K562 (cell line): Measurements from ENCODE around the gene FTL. TPM values are rescaled to one million over a fixed set of nuclear protein-coding genes. Genes with fewer than 3 reads are reported as not detected.

Source experiments
- CREM ChIP-seq: IDR thresholded peaks from 2 replicates; pipeline ENCODE4 v1.6.1; 2014; ENCODE audit warnings: antibody characterized with exemption, low read depth
- ETV5 ChIP-seq: sonication (generic); formaldehyde crosslinking; IDR thresholded peaks from 2 replicates; pipeline ENCODE4 v1.4.0; 2020; ENCODE audit warnings: low read depth, mild to moderate bottlenecking, missing genetic modification reagents
- ZBTB34 ChIP-seq: fragments of 250-450 bp; sonication (Bioruptor Pico); IDR thresholded peaks from 2 replicates; pipeline ENCODE4 v1.8.0; 2021; ENCODE audit warnings: mild to moderate bottlenecking, moderate library complexity
- ZNF655 ChIP-seq: fragments of 250-450 bp; sonication (Bioruptor Pico); IDR thresholded peaks from 2 replicates; pipeline ENCODE4 v1.5.0; 2021
- ZNF699 ChIP-seq: fragments of 250-450 bp; sonication (Bioruptor Pico); IDR thresholded peaks from 2 replicates; pipeline ENCODE4 v1.8.0; 2021; ENCODE audit warnings: mild to moderate bottlenecking, moderate library complexity; ENCODE audit not compliant: insufficient replicate concordance
- polyA plus RNA-seq, 8 experiments: library from polyadenylated mRNA; depleted of rRNA in 4 of 8; stranded (reverse) in 5 of 8; unstranded in 3 of 8; fragments of >200 nt; fragmentation: Nextera tagmentation in 2 of 8; fragmentation: Illumina TruSeq in 1 of 8; extraction: Ambion mirVana in 2 of 8; extraction: Trizol in 1 of 8; gene quantifications; 2 replicates each; pipeline versions ENCODE4 v1.2.1 to v1.2.3, GENCODE V29; 2011 to 2014; ENCODE audit warnings: inconsistent platforms in 1 of 8, missing spikeins in 1 of 8
- total RNA-seq, 7 experiments: library from RNA; depleted of rRNA in 6 of 7; stranded (reverse); fragments of >200 nt in 6 of 7; fragmentation: Illumina TruSeq in 2 of 7; extraction: Trizol in 2 of 7; gene quantifications; 2 replicates each; pipeline versions ENCODE4 v1.2.1 to v1.2.3, GENCODE V29; 2011 to 2021; ENCODE audit warnings: low replicate concordance in 1 of 7
- TF ChIP-seq, protein P1 (sequence below): fragments of 200-600 bp; sonication (generic); IDR thresholded peaks from one replicate; pipeline ENCODE4 v1.6.1; 2012; ENCODE audit warnings: mild to moderate bottlenecking, low read depth, low read length, inconsistent platforms

The FTL gene
- total and polyA plus RNA-seq, 9 of the 15 experiments (the other 6 are each of a cell fraction or from before 2014, with no cell fraction given): 1,231 to 27,415 (median 3,965) TPM

DNA sequence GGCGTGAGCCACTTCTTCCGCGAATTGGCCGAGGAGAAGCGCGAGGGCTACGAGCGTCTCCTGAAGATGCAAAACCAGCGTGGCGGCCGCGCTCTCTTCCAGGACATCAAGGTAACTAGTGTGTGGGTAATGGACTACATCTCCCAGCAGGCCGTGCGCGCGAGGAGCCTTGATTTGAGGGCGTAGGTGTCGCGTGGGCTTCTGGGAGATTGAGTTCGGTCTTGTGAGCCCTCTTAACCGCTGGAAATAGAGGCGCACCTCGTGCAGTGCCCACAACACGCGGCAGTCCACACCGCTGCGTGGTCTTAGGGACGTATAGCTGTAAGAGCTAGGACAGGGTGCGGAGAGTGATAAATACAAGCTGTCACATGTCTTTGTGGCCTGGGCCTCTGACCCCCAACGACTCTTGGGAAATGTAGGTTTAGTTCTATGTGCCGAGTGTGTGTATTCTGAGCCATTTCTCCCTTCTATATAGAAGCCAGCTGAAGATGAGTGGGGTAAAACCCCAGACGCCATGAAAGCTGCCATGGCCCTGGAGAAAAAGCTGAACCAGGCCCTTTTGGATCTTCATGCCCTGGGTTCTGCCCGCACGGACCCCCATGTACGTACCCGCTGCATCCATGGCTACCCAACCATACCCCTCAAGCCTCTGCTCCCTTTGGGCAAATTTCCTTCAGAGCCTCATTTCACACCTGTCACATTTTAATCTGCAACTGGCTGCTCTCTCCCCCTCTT lies 864 bp downstream of the FTL start (continued):
- TF ChIP-seq, protein P1, sequence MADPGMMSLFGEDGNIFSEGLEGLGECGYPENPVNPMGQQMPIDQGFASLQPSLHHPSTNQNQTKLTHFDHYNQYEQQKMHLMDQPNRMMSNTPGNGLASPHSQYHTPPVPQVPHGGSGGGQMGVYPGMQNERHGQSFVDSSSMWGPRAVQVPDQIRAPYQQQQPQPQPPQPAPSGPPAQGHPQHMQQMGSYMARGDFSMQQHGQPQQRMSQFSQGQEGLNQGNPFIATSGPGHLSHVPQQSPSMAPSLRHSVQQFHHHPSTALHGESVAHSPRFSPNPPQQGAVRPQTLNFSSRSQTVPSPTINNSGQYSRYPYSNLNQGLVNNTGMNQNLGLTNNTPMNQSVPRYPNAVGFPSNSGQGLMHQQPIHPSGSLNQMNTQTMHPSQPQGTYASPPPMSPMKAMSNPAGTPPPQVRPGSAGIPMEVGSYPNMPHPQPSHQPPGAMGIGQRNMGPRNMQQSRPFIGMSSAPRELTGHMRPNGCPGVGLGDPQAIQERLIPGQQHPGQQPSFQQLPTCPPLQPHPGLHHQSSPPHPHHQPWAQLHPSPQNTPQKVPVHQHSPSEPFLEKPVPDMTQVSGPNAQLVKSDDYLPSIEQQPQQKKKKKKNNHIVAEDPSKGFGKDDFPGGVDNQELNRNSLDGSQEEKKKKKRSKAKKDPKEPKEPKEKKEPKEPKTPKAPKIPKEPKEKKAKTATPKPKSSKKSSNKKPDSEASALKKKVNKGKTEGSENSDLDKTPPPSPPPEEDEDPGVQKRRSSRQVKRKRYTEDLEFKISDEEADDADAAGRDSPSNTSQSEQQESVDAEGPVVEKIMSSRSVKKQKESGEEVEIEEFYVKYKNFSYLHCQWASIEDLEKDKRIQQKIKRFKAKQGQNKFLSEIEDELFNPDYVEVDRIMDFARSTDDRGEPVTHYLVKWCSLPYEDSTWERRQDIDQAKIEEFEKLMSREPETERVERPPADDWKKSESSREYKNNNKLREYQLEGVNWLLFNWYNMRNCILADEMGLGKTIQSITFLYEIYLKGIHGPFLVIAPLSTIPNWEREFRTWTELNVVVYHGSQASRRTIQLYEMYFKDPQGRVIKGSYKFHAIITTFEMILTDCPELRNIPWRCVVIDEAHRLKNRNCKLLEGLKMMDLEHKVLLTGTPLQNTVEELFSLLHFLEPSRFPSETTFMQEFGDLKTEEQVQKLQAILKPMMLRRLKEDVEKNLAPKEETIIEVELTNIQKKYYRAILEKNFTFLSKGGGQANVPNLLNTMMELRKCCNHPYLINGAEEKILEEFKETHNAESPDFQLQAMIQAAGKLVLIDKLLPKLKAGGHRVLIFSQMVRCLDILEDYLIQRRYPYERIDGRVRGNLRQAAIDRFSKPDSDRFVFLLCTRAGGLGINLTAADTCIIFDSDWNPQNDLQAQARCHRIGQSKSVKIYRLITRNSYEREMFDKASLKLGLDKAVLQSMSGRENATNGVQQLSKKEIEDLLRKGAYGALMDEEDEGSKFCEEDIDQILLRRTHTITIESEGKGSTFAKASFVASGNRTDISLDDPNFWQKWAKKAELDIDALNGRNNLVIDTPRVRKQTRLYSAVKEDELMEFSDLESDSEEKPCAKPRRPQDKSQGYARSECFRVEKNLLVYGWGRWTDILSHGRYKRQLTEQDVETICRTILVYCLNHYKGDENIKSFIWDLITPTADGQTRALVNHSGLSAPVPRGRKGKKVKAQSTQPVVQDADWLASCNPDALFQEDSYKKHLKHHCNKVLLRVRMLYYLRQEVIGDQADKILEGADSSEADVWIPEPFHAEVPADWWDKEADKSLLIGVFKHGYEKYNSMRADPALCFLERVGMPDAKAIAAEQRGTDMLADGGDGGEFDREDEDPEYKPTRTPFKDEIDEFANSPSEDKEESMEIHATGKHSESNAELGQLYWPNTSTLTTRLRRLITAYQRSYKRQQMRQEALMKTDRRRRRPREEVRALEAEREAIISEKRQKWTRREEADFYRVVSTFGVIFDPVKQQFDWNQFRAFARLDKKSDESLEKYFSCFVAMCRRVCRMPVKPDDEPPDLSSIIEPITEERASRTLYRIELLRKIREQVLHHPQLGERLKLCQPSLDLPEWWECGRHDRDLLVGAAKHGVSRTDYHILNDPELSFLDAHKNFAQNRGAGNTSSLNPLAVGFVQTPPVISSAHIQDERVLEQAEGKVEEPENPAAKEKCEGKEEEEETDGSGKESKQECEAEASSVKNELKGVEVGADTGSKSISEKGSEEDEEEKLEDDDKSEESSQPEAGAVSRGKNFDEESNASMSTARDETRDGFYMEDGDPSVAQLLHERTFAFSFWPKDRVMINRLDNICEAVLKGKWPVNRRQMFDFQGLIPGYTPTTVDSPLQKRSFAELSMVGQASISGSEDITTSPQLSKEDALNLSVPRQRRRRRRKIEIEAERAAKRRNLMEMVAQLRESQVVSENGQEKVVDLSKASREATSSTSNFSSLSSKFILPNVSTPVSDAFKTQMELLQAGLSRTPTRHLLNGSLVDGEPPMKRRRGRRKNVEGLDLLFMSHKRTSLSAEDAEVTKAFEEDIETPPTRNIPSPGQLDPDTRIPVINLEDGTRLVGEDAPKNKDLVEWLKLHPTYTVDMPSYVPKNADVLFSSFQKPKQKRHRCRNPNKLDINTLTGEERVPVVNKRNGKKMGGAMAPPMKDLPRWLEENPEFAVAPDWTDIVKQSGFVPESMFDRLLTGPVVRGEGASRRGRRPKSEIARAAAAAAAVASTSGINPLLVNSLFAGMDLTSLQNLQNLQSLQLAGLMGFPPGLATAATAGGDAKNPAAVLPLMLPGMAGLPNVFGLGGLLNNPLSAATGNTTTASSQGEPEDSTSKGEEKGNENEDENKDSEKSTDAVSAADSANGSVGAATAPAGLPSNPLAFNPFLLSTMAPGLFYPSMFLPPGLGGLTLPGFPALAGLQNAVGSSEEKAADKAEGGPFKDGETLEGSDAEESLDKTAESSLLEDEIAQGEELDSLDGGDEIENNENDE: no peak
- TF ChIP-seq ZNF699 (no peak), CREM (peak; percentile 82), ZNF655 (CRISPR knock-in tag) (no peak), ETV5 (CRISPR knock-in tag) (0 out of 2 replicates have a peak, but pooled peaks have one; percentile 25), ZBTB34 (CRISPR knock-in tag) (no peak)
